Measurements from ENCODE around the gene CRIP2.

- no peak for TF ChIP-seq SMC3 (conservative IDR thresholded peaks at IDR 0.05; ENCODE audit: poor library complexity)
- TF ChIP-seq EZH2 (IDR thresholded peaks at IDR 0.05; ENCODE audit: borderline replicate concordance, insufficient read depth, low read length, poor library complexity, severe bottlenecking), result no peak
- TF ChIP-seq CTCF (IDR thresholded peaks at IDR 0.05; ENCODE audit: poor library complexity, severe bottlenecking), result no peak
- no peak for TF ChIP-seq POLR2AphosphoS5 (IDR thresholded peaks at IDR 0.05)
- TF ChIP-seq TAF1 (IDR thresholded peaks at IDR 0.05; ENCODE audit: low read depth), result no peak
- TF ChIP-seq EP300 (conservative IDR thresholded peaks at IDR 0.05; ENCODE audit: poor library complexity, severe bottlenecking), result no peak
- no peak for TF ChIP-seq REST (IDR thresholded peaks at IDR 0.05; ENCODE audit: borderline replicate concordance)
- TF ChIP-seq MXI1 (conservative IDR thresholded peaks at IDR 0.05; ENCODE audit: poor library complexity, severe bottlenecking), result no peak
- no peak for TF ChIP-seq RAD21 (conservative IDR thresholded peaks at IDR 0.05)
These were observed 22.4 kb downstream of the CRIP2 start for GRCh38 chr14:105496831-105497591.

Data from neural cell (in vitro differentiated cells).